Measurements from ENCODE around the gene RASL10B. TPM values are rescaled to one million over a fixed set of nuclear protein-coding genes. Genes with fewer than 3 reads are reported as not detected.
A peak's percentile ranks its signal among the peaks of the same experiment; 100 is the strongest.

Gene RASL10B
- polyA plus RNA-seq, 1 donor from 2014 or later = 10.7 TPM

DNA sequence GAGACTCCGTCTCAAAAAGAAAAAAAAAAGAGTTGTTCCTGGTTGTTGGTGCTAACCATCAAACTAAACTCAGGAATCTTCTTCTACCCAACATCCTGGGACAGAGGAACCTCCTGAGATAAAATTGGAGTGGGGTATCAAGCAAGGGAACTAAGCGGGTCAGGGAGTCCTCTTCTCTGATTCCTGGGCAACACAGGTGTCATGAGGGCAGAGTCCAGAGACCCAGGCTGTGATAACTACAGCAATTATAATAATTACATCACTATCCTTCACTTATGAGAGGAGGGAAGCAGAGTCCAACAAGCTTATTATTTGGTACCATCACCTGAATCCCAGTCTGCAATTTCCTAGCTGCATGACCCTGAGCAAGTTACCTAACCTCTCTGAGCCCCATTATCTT is 37.4 kb downstream of the RASL10B start:
- Histone ChIP-seq H4K20me1 (ENCODE audit: insufficient read depth) (no peaks in the 10 kb centered on the region), H3K9me3 (ENCODE audit: low read length) (no peaks in the 10 kb centered on the region), H3K9ac (ENCODE audit: low read length) (no peak overlapping the region), H3K9me2 (ENCODE audit: insufficient read depth, low read length) (no peaks in the 10 kb centered on the region), H3K79me2 (replicated peaks; ENCODE audit: insufficient read depth, low read length) (no peaks in the 10 kb centered on the region), H3K4me2 (ENCODE audit: low read length) (no peak overlapping the region), H3K27me3 (ENCODE audit: insufficient read depth, low read depth, low read length) (no peaks in the 10 kb centered on the region), H3K27ac (ENCODE audit: low read length) (no peak overlapping the region), H3K36me3 (ENCODE audit: insufficient read depth, low read length) (no peaks in the 10 kb centered on the region), H3K4me3 (ENCODE audit: low read length) (no peak overlapping the region), H2AFZ (ENCODE audit: low read depth, low read length) (no peak overlapping the region), H3F3A (ENCODE audit: insufficient read depth, low read length, poor library complexity, severe bottlenecking) (no peaks in the 10 kb centered on the region)
- TF ChIP-seq MXI1 (conservative IDR thresholded peaks at IDR 0.05; ENCODE audit: poor library complexity, severe bottlenecking) (no peak), TAF1 (IDR thresholded peaks at IDR 0.05; ENCODE audit: low read depth) (no peak), SMC3 (conservative IDR thresholded peaks at IDR 0.05; ENCODE audit: poor library complexity) (no peak), EZH2 (IDR thresholded peaks at IDR 0.05; ENCODE audit: borderline replicate concordance, insufficient read depth, low read length, poor library complexity, severe bottlenecking) (no peak), EP300 (conservative IDR thresholded peaks at IDR 0.05; ENCODE audit: poor library complexity, severe bottlenecking) (no peak), RAD21 (conservative IDR thresholded peaks at IDR 0.05) (no peak), POLR2AphosphoS5 (IDR thresholded peaks at IDR 0.05) (no peak)
- TF ChIP-seq, protein P1, sequence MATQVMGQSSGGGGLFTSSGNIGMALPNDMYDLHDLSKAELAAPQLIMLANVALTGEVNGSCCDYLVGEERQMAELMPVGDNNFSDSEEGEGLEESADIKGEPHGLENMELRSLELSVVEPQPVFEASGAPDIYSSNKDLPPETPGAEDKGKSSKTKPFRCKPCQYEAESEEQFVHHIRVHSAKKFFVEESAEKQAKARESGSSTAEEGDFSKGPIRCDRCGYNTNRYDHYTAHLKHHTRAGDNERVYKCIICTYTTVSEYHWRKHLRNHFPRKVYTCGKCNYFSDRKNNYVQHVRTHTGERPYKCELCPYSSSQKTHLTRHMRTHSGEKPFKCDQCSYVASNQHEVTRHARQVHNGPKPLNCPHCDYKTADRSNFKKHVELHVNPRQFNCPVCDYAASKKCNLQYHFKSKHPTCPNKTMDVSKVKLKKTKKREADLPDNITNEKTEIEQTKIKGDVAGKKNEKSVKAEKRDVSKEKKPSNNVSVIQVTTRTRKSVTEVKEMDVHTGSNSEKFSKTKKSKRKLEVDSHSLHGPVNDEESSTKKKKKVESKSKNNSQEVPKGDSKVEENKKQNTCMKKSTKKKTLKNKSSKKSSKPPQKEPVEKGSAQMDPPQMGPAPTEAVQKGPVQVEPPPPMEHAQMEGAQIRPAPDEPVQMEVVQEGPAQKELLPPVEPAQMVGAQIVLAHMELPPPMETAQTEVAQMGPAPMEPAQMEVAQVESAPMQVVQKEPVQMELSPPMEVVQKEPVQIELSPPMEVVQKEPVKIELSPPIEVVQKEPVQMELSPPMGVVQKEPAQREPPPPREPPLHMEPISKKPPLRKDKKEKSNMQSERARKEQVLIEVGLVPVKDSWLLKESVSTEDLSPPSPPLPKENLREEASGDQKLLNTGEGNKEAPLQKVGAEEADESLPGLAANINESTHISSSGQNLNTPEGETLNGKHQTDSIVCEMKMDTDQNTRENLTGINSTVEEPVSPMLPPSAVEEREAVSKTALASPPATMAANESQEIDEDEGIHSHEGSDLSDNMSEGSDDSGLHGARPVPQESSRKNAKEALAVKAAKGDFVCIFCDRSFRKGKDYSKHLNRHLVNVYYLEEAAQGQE (IDR thresholded peaks at IDR 0.05; ENCODE audit: borderline replicate concordance) = no peak
- TF ChIP-seq, protein P2, sequence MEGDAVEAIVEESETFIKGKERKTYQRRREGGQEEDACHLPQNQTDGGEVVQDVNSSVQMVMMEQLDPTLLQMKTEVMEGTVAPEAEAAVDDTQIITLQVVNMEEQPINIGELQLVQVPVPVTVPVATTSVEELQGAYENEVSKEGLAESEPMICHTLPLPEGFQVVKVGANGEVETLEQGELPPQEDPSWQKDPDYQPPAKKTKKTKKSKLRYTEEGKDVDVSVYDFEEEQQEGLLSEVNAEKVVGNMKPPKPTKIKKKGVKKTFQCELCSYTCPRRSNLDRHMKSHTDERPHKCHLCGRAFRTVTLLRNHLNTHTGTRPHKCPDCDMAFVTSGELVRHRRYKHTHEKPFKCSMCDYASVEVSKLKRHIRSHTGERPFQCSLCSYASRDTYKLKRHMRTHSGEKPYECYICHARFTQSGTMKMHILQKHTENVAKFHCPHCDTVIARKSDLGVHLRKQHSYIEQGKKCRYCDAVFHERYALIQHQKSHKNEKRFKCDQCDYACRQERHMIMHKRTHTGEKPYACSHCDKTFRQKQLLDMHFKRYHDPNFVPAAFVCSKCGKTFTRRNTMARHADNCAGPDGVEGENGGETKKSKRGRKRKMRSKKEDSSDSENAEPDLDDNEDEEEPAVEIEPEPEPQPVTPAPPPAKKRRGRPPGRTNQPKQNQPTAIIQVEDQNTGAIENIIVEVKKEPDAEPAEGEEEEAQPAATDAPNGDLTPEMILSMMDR (IDR thresholded peaks at IDR 0.05; ENCODE audit: poor library complexity, severe bottlenecking) = no peak

DNA sequence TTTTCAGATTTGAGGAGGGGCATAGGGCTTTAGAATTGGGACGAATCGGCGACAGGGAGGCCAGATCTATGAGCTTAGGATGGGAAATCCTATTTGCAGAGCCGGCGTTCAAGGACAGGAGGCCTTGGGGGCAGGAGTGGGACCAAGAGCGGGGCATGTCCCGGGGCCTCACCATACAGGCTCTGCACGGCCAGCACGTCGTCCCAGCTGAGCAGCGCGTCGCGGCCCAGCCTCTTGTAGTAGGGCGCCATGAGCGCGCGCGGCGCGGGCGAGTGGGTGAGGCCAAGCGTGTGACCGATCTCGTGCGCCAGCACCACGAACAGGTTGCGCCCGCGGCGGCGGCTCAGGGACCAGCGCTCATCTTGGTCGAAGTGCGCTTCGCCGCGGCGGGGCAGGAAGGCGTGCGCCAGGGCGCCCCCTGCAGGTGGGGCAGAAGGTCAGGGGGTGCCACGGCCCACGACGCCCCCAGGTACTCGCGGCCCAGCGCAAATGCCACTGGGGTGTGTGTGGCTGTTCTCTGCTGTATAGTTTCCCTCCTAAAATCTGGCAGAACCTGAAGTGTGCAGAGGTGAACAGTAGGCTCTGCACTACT is 38.6 kb downstream of the RASL10B start:
- no peaks in the 10 kb centered on the region for H3K36me3 ChIP-seq (ENCODE audit: insufficient read depth, low read length)
- H4K20me1 ChIP-seq (ENCODE audit: insufficient read depth) = no peaks in the 10 kb centered on the region
- TF ChIP-seq EZH2 (IDR thresholded peaks at IDR 0.05; ENCODE audit: borderline replicate concordance, insufficient read depth, low read length, poor library complexity, severe bottlenecking) = no peak
- TF ChIP-seq, protein P2 (IDR thresholded peaks at IDR 0.05; ENCODE audit: poor library complexity, severe bottlenecking) = peak; percentile 12
- H3K9me3 ChIP-seq (ENCODE audit: low read length) = no peaks in the 10 kb centered on the region
- H3K27me3 ChIP-seq (ENCODE audit: insufficient read depth, low read depth, low read length) = no peaks in the 10 kb centered on the region
- H3F3A ChIP-seq (ENCODE audit: insufficient read depth, low read length, poor library complexity, severe bottlenecking) = no peaks in the 10 kb centered on the region
- H2AFZ ChIP-seq (ENCODE audit: low read depth, low read length) = no peak overlapping the region
- H3K27ac ChIP-seq (ENCODE audit: low read length) = no peak overlapping the region
- no peaks in the 10 kb centered on the region for H3K9me2 ChIP-seq (ENCODE audit: insufficient read depth, low read length)
- no peak overlapping the region for H3K4me2 ChIP-seq (ENCODE audit: low read length)
- H3K9ac ChIP-seq (ENCODE audit: low read length) = no peak overlapping the region
- no peaks in the 10 kb centered on the region for H3K79me2 ChIP-seq (replicated peaks; ENCODE audit: insufficient read depth, low read length)
- H3K4me3 ChIP-seq (ENCODE audit: low read length) = no peak overlapping the region

Measured in neural cell (in vitro differentiated cells).